Activated CD4-positive, alpha-beta T cell treated with anti-CD3 and anti-CD28 coated beads for 24 hours (primary cell): ENCODE data around the gene PDGFA.

Experiments
- DNase-seq, 2 donors: peaks; one replicate each; pipeline ENCODE4 v3.0.0-alpha.2; 2020; ENCODE audit warnings: low read depth in 2 of 2

The PDGFA gene

GRCh38 chr7:460374-461116, 59.1 kb downstream of the PDGFA start:
- DNase-seq, result no peak

GRCh38 chr7:459584-460373, 59.9 kb downstream of the PDGFA start:
- no peak for DNase-seq

- no peak for DNase-seq
These were observed 61.0 kb downstream of the PDGFA start for GRCh38 chr7:458511-459245.

GRCh38 chr7:457814-458510, 61.7 kb downstream of the PDGFA start:
- no peak for DNase-seq

- DNase-seq, result no peak
These were observed 64.3 kb downstream of the PDGFA start for GRCh38 chr7:455110-455928.

GRCh38 chr7:454356-455109, 65.1 kb downstream of the PDGFA start:
- no peak for DNase-seq

GRCh38 chr7:453597-454306, 65.9 kb downstream of the PDGFA start:
- DNase-seq, result no peak

- DNase-seq, result no peak
These were observed 66.7 kb downstream of the PDGFA start for GRCh38 chr7:452791-453455.

GRCh38 chr7:452226-452751, 67.4 kb downstream of the PDGFA start:
- DNase-seq, result no peak

GRCh38 chr7:451255-452225, 68.1 kb downstream of the PDGFA start:
- DNase-seq, result no peak

GRCh38 chr7:450741-451140, 68.9 kb downstream of the PDGFA start:
- DNase-seq, result no peak

- no peak for DNase-seq
These were observed 69.6 kb downstream of the PDGFA start for GRCh38 chr7:450036-450435.

GRCh38 chr7:449324-450019, 70.2 kb downstream of the PDGFA start:
- no peak for DNase-seq

GRCh38 chr7:447523-447922, 72.1 kb downstream of the PDGFA start:
- DNase-seq, result no peak
